WTC11 (cell line): Measurements from ENCODE around the gene CGN.

Experiments used
- CDX4 ChIP-seq: fragments of 250-450 bp; sonication (Bioruptor Pico); IDR thresholded peaks from 2 replicates; pipeline ENCODE4 v1.9.0; 2021; ENCODE audit warnings: moderate library complexity, mild to moderate bottlenecking, inconsistent platforms, borderline replicate concordance
- CTCF ChIP-seq: fragments of 200-600 bp; IDR thresholded peaks from 2 replicates; pipeline ENCODE4 v1.8.0; 2022; ENCODE audit warnings: antibody characterized with exemption
- E2F4 ChIP-seq: sonication (generic); formaldehyde crosslinking; IDR thresholded peaks from 2 replicates; pipeline ENCODE4 v1.8.1; 2022; ENCODE audit warnings: low read depth, mild to moderate bottlenecking, moderate library complexity, missing genetic modification reagents, borderline replicate concordance
- ELF4 ChIP-seq: sonication (generic); formaldehyde crosslinking; IDR thresholded peaks from 2 replicates; pipeline ENCODE4 v1.8.1; 2022; ENCODE audit warnings: low read depth, mild to moderate bottlenecking, moderate library complexity, missing genetic modification reagents
- FOXJ3 ChIP-seq: sonication (generic); formaldehyde crosslinking; IDR thresholded peaks from 2 replicates; pipeline ENCODE4 v1.9.0; 2021; ENCODE audit warnings: missing genetic modification reagents, mild to moderate bottlenecking, borderline replicate concordance
- JUN ChIP-seq: sonication (generic); formaldehyde crosslinking; IDR thresholded peaks from 2 replicates; pipeline ENCODE4 v1.8.0; 2023; ENCODE audit warnings: mild to moderate bottlenecking, missing genetic modification reagents
- RORB ChIP-seq: fragments of 250-450 bp; sonication (Bioruptor Pico); IDR thresholded peaks from 2 replicates; pipeline ENCODE4 v1.9.0; 2021; ENCODE audit warnings: mild to moderate bottlenecking
- TCF7 ChIP-seq: sonication (generic); formaldehyde crosslinking; IDR thresholded peaks from 2 replicates; pipeline ENCODE4 v1.8.0; 2022; ENCODE audit warnings: mild to moderate bottlenecking, low read depth, missing genetic modification reagents, moderate library complexity
- TEAD1 ChIP-seq: sonication (generic); formaldehyde crosslinking; IDR thresholded peaks from 2 replicates; pipeline ENCODE4 v1.8.0; 2022; ENCODE audit warnings: mild to moderate bottlenecking, missing genetic modification reagents

- TF ChIP-seq CTCF, result no peak
- no peak for TF ChIP-seq E2F4
- TF ChIP-seq JUN, result no peak
- TF ChIP-seq ELF4 (CRISPR knock-in tag), result no peak
- no peak for TF ChIP-seq RORB (CRISPR knock-in tag)
- no peak for TF ChIP-seq TEAD1 (CRISPR knock-in tag)
- TF ChIP-seq TCF7 (CRISPR knock-in tag), result no peak
- no peak for TF ChIP-seq CDX4 (CRISPR knock-in tag)
- no peak for TF ChIP-seq FOXJ3 (CRISPR knock-in tag)
These were observed 46.2 kb upstream of the CGN start for GRCh38 chr1:151465026-151465425.
